ENCODE data around the gene OSMR. TPM values are rescaled to one million over a fixed set of nuclear protein-coding genes. Genes with fewer than 3 reads are reported as not detected.

The OSMR gene
- total RNA-seq, 4 donors from 2014 or later, result 33.2 to 69.7 (median 43.9) TPM

GRCh38 chr5:38948501-38948900 is 102.7 kb downstream of the OSMR start:
- TF ChIP-seq POLR2A (IDR thresholded peaks at IDR 0.05; ENCODE audit: low read depth) (no peak), EP300 (IDR thresholded peaks at IDR 0.05) (no peak), CTCF (IDR thresholded peaks at IDR 0.05) (no peak), POLR2AphosphoS5 (IDR thresholded peaks at IDR 0.05) (no peak)
- Histone ChIP-seq H3K4me3 (no peak overlapping the region), H3K9me3 (no peaks in the 10 kb centered on the region), H3K27me3 (no peaks in the 10 kb centered on the region), H3K4me1 (peaks cover 0 to 12% (median 7%) of the 10 kb centered on the region in 4 donors), H3K27ac (replicated peaks in 1 of 4) (no peak overlapping the region), H3K36me3 (peaks cover 30 to 97% (median 68%) of the 10 kb centered on the region in 4 donors)
- no peak for DNase-seq (ENCODE audit: extremely low spot score)
- intact Hi-C loops (cut with DNase I), result no loop called here

- intact Hi-C loops (cut with DNase I), result no loop called here
- no peaks in the 10 kb centered on the region for H3K27me3 ChIP-seq
- no peak for DNase-seq (ENCODE audit: extremely low spot score)
- H3K27ac ChIP-seq (replicated peaks in 1 of 4), result no peak overlapping the region
- H3K4me3 ChIP-seq, result no peak overlapping the region
- peaks cover 30 to 99% (median 69%) of the 10 kb centered on the region in 4 donors for H3K36me3 ChIP-seq
- TF ChIP-seq EP300 (IDR thresholded peaks at IDR 0.05) (no peak), POLR2AphosphoS5 (IDR thresholded peaks at IDR 0.05) (no peak), CTCF (IDR thresholded peaks at IDR 0.05) (no peak), POLR2A (IDR thresholded peaks at IDR 0.05; ENCODE audit: low read depth) (no peak)
- H3K9me3 ChIP-seq, result no peaks in the 10 kb centered on the region
- H3K4me1 ChIP-seq, result peaks cover 0 to 8% (median 7%) of the 10 kb centered on the region in 4 donors
- 91% methylated on average over 4 of the region's 4 CpGs for WGBS
These were observed 107.7 kb downstream of the OSMR start for GRCh38 chr5:38953426-38954012.

DNA sequence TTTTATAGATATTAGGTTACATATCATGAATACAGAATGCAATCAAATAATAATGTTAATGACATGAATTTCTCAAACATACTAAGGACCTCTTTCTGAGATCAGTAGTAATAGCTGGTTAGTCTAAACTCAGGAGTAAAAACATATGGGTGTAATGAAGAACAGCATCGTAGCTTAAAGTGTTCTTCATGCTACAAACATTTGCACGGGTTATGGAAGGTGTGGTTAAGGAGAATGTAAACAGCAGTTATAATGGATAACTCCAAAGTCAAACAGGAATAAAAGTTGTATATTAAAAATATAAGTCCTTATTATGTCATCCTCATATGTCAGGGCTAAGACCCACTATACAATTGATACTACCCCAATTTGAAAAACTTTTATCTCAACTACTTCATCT is 115.9 kb downstream of the OSMR start:
- Histone ChIP-seq H3K9me3 (no peaks in the 10 kb centered on the region), H3K4me3 (no peak overlapping the region), H3K27ac (replicated peaks in 1 of 4) (no peak overlapping the region), H3K27me3 (no peaks in the 10 kb centered on the region), H3K36me3 (peaks cover 35 to 98% (median 65%) of the 10 kb centered on the region in 4 donors), H3K4me1 (no peaks in the 10 kb centered on the region)
- DNase-seq (ENCODE audit: extremely low spot score), result no peak
- WGBS, result 79% methylated on average over 2 of the region's 2 CpGs
- intact Hi-C loops (cut with DNase I), result no loop called here
- TF ChIP-seq CTCF (IDR thresholded peaks at IDR 0.05), result no peak
- TF ChIP-seq POLR2AphosphoS5 (IDR thresholded peaks at IDR 0.05), result no peak
- TF ChIP-seq POLR2A (IDR thresholded peaks at IDR 0.05; ENCODE audit: low read depth), result no peak
- no peak for TF ChIP-seq EP300 (IDR thresholded peaks at IDR 0.05)

DNA sequence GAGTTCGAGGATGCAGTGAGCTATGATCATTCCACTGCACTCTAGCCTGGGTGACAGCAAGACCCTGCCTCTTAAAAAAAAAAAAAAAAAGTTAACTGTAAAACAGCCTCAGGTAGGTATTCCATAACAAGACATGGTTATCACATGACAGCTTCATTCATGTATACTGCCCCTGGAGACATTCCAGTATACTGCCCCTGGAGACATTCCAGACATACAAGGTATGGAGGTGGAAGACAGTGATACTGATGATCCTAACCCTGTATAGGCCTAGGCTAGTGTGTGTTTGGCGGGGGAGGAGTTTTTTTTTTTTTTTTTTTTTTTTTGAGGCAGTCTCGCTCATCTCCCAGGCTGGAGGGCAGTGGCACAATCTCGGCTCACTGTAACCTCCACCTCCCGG is 122.9 kb downstream of the OSMR start:
- Histone ChIP-seq H3K9me3 (no peaks in the 10 kb centered on the region), H3K27ac (replicated peaks in 1 of 4) (no peak overlapping the region), H3K36me3 (peaks cover 11 to 72% (median 40%) of the 10 kb centered on the region in 4 donors), H3K4me3 (no peak overlapping the region), H3K4me1 (no peaks in the 10 kb centered on the region), H3K27me3 (no peaks in the 10 kb centered on the region)
- DNase-seq (ENCODE audit: extremely low spot score), result no peak
- no peak for TF ChIP-seq EP300 (IDR thresholded peaks at IDR 0.05)
- TF ChIP-seq POLR2AphosphoS5 (IDR thresholded peaks at IDR 0.05), result no peak
- no peak for TF ChIP-seq POLR2A (IDR thresholded peaks at IDR 0.05; ENCODE audit: low read depth)
- TF ChIP-seq CTCF (IDR thresholded peaks at IDR 0.05), result no peak
- intact Hi-C loops (cut with DNase I), result no loop called here
- 95% methylated on average over 5 of the region's 5 CpGs for WGBS

- H3K4me3 ChIP-seq, result no peak overlapping the region
These were observed 132.2 kb downstream of the OSMR start for GRCh38 chr5:38978036-38978435.

More at GRCh38 chr5:38978036-38978435, 132.2 kb downstream of the OSMR start:
- no peak for DNase-seq (ENCODE audit: extremely low spot score)
- no peaks in the 10 kb centered on the region for H3K4me1 ChIP-seq
- intact Hi-C loops (cut with DNase I), result no loop called here
- no peaks in the 10 kb centered on the region for H3K27me3 ChIP-seq
- no peaks in the 10 kb centered on the region for H3K9me3 ChIP-seq
- no peak overlapping the region for H3K27ac ChIP-seq (replicated peaks in 1 of 4)
- TF ChIP-seq EP300 (IDR thresholded peaks at IDR 0.05) (no peak), POLR2A (IDR thresholded peaks at IDR 0.05; ENCODE audit: low read depth) (no peak), POLR2AphosphoS5 (IDR thresholded peaks at IDR 0.05) (no peak), CTCF (IDR thresholded peaks at IDR 0.05) (no peak)
- peaks cover 0 to 34% (median 14%) of the 10 kb centered on the region in 4 donors for H3K36me3 ChIP-seq
